ENCODE data around the gene KRTAP5-10.
"Not testable (repeated sequence)": the region's sequence is repeated elsewhere in the genome, so short reads cannot be mapped to it uniquely, and the experiment has no call there.

Gene KRTAP5-10

DNA sequence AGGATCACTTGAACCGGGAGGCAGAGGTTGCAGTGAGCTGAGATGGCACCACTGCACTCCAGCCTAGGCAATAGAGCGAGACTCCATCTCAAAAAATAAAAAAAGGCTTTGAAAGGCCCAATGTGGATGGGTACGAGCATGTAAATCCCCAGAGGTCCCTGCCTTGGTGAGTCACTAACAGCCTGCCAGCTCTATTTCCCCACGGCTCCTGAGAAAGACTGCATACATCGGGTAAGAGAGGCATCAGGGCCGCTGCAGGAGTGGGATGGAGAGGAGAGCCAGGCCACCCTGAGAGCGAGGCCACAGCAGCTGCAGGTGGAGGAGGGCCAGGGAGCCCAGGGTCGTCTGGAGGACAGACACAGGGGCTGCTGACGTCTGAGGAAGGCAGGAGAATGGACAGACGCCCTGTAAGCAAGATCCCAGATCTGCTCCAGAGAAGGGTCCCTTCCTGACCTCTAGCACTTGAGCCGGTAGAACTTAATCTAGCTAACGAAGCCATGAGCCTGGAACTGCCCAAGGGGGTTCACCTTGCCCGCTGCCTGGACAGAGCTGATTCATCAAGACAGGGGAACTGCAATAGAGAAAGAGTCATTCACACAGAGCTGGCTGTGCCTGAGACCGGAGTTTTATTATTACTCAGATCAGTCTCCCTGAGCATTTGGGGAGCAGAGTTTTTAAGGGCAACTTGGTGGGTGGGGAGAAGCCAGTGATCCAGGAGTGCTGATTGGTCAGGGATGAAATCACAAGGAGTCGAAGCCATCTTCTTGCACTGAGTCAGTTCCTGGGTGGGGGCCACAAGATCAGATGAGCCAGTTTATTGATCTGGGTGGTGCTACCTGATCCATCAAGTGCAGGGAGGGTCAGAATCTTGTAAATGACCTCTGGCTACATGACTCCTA is 22.2 kb upstream of the KRTAP5-10 start:
- no peak for DNase-seq

GRCh38 chr11:71543866-71544265 is 21.5 kb upstream of the KRTAP5-10 start:
- no peak for DNase-seq

GRCh38 chr11:71544525-71545214 is 20.7 kb upstream of the KRTAP5-10 start:
- DNase-seq, result no peak

DNA sequence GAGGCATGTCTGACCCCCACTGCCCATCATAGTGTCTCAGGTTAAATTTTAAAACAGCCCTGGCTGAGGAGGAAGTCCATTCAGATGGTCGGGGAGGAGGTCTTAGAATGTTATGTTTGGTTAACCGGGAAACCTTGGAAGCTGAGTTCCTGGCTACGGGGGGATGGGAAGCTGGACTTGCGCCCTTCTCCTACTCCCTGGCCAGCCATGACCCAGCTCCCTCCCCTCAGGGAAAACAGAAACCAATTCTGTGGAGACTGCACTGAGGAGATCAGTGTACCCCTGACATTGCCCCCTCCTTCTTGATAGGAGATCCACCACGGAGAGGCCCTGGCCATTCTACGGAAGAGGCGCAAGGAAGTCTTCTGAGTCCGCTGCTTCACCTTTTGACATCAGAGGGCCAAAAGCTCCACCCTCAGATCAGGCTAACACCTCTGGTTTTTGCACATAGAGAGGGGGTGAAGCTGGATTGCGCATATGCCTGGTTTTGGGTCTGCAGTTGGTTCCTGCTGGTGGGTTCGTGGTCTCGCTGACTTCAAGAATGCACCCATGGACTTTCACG is 19.9 kb upstream of the KRTAP5-10 start:
- DNase-seq, result no peak

GRCh38 chr11:71548120-71548519 is 17.2 kb upstream of the KRTAP5-10 start, which contains the start of gene KRTAP5-9:
Gene KRTAP5-9, plus strand, starts transcription at chr11:71548420. Its CDS starts 238 bp downstream, at chr11:71548658.
- no peak for DNase-seq

- no peak for DNase-seq
Observed at GRCh38 chr11:71548716-71549151, 16.6 kb upstream of the KRTAP5-10 start.

DNA sequence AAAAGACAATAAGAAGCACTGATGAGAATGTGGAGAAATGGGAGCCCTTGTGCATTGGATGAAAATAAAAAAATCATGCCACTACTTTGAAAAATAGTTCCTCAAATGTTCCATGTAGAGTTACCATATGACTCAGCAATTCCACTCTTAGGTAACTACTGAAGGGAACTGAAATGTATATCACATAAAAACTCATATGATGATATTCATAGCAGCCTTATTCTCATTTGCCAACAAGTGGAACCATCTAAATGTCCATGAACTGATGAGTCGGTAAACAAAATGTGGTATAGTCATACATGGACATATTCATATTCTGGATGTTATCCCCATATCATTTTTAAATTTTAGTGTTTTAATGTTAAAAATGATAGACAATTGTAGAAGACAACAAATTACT is 13.7 kb upstream of the KRTAP5-10 start:
- DNase-seq, result no peak

DNA sequence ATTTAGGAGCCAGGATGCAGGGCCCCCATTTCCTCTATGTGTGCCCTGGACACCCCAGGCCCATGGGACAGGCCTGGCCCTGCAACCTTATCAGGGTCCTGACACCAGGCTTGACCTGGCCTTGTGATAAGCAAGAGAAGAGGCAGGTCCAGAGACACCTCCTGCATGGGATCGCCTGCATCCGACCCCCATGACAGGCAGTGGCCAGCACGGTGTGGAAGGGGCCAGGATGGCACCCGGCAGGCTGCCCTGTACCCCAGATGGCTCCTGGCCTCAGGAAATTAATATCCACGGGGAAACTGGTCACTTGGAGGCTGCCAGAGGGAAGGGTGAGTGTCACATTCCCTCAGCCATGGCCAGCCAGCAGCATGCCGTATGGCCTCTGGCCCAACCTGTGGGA is 10.4 kb upstream of the KRTAP5-10 start:
- DNase-seq, result no peak

- no peak for DNase-seq
Observed at GRCh38 chr11:71555508-71555907, 9.9 kb upstream of the KRTAP5-10 start.

DNA sequence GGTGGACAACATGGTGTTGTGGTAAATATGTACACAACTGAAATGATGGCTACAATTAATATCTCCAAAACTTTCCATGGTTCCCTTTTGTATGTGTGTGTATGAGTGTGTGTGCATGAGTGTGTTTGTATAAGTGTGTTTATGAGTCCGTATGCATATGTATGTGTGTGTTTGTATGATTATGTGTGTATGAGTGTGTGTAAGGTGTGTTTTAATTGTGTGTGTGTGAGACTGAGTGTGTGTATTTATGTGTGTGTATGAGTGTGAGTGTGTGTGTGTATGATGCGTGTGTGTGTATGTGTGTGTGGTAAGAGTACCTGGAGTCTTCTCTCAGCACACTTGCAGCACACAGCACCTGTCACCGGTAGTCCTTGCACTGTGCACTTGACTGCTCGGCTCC is 9.3 kb upstream of the KRTAP5-10 start:
- DNase-seq, result no peak

DNA sequence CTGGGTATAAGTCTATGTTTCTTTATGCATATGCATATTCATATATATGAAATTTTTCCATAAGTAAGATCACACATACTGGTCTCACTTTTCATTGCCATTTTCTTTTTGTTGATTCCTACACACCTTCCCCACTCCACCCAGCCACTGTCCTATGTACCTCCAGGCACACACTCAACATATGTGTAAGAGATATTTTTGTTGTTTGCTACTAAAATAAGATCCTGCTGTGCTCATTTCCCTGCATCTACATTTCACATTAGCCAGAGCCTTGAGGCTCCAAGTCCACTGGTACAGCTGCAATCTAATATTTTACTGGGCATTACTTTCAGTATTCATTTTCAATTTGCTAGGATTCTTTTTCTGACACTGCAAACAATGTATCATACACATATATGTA is 8.1 kb upstream of the KRTAP5-10 start:
- no peak for DNase-seq

- DNase-seq, result no peak
Observed at GRCh38 chr11:71558996-71559395, 6.4 kb upstream of the KRTAP5-10 start.

DNA sequence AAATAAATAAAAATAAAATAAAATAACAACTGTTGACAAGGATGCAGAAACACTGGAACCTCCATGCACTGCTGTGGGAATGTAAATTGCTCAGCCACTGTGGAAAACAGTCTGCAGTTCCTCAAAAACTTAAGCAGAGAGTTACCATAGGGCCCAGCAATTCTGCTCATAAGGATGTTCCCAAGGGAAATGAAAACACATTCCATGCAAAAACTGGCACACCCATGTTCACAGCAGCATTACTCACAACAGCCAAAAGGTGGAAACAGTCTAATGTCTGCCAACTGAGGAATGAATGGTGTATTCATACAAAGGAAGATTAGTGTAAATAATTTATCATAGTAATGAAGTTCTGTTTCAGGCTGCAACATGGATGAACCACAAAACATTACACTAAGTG is 3.2 kb upstream of the KRTAP5-10 start:
- no peak for DNase-seq

DNA sequence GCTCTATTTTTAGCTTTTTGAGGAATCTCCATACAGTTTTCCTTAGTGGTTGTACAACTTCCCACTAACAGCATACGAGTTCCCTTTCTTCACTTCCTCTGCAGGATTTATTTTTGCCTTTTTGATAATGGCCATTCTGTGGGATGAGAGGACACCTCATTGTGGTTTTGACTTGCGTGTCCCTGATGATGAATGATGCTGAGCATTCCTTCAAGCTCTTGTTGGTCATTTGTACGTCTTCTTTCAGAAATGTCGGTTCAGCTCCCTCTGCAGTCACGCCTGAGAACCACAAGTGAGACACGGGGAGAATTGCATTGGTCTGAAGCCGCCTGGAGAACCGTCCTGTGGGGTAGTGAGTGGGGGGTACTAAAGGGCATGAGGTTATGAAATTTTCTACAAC is 2.0 kb upstream of the KRTAP5-10 start:
- DNase-seq, result no peak

DNA sequence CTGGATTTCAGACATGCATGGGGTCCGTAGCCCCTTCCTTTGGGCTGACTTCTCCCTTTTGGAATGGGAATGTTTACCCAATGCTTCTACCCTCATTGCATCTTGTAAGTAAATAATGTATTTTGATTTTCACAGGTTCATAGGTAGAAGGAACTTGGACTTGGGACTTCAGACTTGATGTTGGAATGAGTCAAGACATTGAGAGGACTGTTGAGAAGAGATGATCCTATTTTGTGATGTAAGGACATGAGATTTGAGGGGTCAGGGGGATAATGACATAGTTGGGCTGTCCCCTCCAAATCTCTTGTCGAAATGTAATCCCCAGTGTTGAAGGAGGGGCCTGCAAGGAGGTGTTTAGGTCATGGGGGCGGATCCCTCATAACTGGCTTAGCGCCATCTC is 933 bp upstream of the KRTAP5-10 start:
- DNase-seq, result no peak

DNA sequence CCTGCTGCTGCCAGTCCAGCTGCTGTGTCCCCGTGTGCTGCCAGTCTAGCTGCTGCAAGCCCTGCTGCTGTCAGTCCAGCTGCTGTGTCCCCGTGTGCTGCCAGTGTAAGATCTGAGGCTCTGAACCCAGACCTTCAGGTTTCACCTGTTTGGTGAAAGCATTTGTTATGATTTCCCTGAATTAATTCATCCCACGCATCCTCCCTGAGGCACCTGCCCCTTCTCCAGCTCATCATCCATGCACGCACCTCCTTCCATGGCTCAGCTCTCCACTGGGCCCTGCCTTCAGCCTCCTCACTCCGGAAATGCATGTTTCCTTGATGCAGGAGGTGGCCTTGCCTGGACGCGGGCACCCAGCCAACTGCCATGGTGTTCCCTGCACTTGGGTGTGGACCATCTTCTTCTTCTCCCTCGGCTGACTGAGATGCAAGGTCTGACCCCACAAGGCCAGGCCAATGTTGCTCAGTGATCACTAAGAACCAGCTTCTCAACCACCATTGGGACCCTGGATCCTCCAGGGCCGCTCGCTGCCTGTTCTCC is 788 bp downstream of the KRTAP5-10 start:
- DNase-seq, result no peak

DNA sequence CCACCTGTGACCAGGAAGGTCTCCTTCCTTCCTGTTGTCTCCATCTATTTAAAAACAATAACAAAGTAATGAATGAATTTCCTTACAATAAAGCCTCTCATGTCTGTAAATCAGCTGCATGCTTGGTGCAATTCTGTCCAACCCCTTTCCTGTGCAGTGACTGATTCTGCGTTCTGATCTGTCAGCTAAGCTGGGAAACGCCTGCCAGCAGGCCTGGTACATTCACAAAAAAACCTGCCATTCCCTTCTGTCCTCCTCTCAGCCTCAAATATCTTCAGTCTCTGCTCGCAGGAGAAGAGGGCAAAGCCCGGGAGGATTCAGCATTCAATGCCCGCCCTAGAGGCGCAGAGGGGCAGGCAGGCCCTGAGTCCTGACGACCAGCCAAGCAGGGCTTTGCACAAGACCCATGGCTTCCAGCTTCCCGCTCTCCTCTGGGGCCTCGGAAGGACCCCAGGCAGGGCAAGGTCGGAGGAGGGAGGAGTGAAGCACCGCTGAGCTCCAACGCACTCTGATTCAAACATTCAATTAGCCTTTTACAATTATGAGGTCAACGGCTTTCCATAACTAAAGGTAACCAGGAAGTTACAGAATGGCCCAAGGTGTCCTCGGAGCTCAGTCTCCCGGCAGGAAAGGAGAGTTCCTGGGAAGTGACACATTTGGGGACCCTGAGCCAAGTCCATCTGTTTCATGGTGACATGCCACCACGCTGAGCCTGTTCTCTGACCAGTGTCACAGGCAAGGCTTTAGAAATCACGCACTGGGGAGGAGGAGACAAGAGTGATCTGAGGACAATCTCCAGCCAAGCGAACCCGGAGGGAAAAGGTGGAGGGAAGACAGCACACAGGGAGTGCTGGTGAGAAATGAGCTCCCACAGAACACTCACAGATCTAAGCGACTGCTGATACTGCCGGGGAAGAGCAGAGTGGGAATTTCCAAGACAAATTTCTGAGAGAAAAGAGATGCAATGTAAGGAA is 1.6 kb downstream of the KRTAP5-10 start:
- DNase-seq, result not testable (repeated sequence)

GRCh38 chr11:71567633-71568032 is 2.3 kb downstream of the KRTAP5-10 start:
- not testable (repeated sequence) for DNase-seq

DNA sequence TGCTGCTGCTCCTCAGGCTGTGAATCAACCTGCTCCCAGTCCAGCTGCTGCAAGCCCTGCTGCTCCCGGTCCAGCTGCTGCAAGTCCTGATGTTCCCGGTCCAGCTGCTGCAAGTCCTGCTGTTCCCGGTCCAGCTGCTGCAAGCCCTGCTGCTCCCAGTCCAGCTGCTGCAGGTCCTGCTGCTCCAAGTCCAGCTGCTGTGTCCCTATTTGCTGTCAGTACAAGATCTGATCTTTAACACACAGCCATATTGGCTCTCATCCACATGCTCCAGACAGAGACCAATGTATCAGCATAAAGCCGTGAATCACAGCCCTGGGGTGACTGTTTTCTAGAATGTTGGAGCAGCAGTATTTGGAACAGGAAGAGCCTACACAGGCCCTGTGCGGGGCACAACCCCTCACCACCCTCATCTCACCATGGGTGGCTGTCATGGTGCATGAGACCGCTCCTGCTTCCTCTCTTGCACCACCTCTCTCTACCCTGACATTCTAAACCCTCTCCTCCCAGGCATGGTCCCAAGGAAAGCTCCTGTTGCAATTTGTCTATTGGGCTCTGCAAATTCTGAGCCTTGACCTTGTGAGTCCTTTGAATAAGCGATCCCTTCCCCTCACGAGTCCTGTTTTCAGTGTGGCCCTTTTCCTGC is 3.5 kb downstream of the KRTAP5-10 start:
- no peak for DNase-seq

DNA sequence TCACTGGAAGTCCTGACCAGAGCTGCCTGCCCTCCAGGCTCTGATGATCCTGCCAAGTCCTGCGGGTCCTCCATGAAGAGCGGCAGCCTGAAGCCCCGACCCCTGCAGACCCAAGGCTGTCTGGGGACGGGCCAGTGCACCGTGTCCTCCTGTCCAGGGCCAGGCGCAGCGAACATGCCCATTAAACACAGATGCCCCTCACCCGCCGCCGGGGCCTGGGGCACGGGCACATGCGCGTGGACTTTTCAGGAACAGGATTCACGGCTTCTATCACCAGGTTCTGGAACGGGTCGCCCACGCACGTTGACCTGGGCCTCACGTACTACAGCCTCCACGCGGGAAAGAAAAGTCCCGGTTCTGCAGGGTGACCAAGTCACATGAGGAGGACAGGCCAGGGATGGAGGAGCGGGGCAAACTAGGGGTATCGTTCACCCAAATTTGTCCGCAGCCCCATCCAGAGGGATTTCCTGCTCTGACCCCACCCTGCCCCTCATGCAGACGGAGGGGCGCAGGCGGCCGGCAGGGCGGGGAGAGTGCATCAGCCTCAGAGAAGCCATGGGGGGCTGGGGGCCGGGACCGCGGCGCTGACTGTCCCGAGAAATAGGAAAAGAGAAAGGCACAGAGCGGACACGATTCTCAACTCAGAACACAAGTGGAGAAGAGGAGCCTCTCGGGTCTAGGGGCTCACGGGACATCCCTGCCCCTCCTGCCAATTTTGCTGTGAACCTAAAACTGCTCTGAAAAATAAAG is 5.9 kb downstream of the KRTAP5-10 start:
- not testable (repeated sequence) for DNase-seq

DNA sequence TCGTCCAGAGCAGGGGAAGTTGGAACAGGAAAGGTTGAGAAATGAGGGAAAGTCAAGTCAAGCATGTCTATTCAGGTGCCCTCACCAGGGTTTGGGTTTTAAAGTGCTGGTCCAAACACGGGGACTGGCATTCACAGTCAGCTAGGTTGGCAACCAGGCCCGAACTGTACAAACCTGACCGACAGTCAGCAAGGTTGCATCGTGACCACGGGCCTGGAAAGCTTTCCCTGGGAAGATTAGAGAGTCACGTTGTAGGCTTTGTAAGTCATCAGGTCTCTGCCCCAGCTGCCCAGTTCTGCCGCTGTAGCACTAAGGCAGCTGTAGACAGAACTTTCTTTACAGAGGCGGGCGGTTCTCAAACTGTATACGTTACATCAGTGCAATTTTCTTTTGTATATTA is 7.4 kb downstream of the KRTAP5-10 start:
- no peak for DNase-seq
